ENCODE measurements around the gene GCLC.

Gene GCLC

DNA sequence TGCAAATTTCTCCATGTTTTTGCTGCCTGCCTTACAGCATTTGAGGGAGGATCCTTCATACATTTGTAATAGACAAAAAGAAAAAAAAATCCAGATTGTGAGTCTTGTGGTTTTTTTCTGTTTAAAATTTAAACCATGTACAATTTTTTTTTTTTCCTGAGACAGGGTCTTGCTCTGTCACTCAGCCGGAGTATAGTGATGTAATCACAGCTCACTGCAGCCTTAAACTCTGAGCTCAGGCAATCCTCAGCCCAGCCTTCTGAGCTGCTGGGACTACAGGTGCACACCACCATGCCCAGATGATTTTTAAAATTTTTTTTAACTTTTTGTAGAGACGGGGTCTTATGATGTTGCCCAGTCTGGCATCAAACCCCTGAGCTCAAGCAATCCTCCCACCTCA is 97.0 kb downstream of the GCLC start:
- no peak for DNase-seq (ENCODE audit: low spot score)

All from ecto neural progenitor cell (in vitro differentiated cells).